HL-60/S4 treated with retinoic acid at 250 ng/mL for 4 days and 3 days (cell line): ENCODE results near the gene MYO7B.
"Not testable (repeated sequence)": the region's sequence is repeated elsewhere in the genome, so short reads cannot be mapped to it uniquely, and the experiment has no call there.

ENCODE experiments used
- in situ Hi-C: fragments of 300-500 bp; cut with MboI; formaldehyde crosslinking; loops from 2 replicates; pipeline ENCODE4 v1.7.0; 2022; ENCODE audit warnings: low sequenced_read_pairs

Gene MYO7B

DNA sequence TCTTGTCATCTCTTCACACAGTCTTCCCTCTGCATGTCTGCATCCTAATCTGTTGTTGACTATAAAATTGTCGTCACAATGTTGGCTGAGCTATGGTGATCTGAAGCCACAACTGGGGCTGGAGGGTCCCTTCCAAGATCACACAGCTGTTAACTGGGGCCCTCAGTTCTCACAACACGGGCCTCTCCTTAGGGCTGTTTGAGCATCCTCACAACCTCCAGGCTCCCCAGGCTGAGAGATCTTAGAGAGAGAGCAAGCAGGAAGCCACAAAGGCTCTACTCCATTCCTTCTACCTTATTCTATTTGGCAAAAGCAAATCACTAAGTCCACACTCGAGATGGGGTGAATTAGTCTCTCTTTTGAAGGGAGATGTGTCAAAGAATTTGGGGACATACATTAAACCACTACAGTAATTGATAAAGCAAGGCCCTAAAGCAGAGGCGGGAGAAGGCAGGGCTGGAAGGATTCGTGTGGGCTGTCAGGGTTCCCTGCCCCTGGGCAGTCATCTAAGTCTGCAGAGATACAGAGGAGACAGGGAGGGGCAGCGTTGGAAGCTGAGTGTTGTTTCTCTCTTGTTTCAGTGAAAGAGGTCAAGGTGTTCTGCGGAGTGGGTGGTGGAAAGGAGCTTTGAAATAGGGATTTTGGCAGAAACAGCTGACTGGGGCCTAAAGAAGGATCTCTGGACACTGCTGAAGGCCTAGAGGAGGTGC is 15.9 kb downstream of the MYO7B start:
- in situ Hi-C loops = no loop called here

DNA sequence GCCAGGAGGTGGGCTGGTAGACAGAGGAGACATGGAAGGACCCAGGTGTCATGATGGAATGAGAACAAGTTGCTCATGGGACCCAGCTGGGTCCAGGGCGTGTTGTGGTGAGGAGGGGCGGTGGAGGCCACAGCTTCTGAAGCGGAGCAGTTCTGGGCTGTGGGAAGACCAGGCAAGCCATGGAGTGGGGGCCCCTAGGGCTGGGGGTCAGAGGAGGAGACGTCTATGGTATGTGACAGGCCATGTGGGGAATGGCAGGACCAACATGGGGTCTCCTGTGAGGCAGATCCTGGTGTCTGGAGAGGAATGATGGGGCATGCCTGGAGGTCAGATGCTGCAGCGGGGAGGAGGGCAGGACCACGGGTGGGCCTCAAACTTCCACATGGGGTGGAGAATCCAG is 16.9 kb downstream of the MYO7B start:
- in situ Hi-C loops = no loop called here

DNA sequence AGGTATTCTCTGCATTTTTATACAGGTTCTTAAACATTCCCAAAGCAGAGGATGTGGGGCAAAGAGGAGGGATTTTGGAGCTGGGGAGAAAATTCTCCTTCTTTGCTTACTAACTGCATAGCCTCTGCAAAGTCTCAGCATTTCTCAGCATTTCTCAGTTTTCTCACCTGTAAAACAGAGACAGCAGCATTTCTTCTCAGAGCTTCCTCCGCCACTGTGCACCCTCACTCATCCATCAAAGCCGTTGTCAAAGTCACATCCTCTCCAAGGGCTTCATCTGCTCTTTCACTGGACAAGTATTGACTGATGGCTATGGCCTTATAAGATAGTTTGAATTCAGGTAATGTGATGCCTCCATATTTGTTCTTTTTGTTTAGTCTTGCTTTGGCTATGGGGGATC is 17.4 kb downstream of the MYO7B start:
- in situ Hi-C loops = no loop called here

DNA sequence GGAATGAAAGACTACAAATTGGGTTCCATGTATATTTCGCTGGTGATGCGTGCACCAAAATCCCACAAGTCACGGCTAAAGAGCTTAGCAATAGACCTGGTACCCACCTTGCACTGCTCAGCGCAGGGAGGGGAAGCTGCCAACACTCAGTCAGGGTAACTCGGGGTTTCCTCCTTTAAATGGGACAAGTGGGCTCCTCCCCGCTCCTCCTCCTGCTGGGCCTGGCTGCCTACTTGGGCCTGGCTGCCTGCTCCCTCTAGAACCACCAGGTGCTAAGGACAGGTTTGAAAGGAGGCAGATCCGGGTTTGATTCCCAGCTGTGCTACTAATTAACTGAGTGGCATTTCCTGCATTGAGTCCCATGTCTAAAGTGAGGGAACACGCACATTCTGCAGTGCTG is 23.4 kb downstream of the MYO7B start:
- in situ Hi-C loops = no loop called here

DNA sequence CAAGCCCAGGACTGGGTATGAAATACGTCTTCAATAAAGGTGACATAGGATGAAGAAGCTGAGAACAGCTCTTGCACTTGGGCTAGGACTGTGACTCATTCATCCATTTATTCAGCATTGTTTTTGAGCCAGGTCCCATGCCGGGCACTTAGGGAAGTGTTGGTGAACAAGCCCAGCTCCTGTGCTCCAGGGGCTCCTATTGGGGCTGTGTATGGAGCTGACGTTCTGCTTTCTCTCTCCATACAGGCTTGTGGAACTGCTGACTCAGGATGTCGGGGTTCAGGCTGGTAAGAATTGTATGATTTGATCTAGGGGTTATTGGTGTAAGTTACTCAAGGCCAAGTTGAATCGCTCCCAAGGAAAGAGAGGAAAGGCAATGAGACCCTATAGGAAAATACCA is 24.0 kb downstream of the MYO7B start:
- in situ Hi-C loops = no loop called here

DNA sequence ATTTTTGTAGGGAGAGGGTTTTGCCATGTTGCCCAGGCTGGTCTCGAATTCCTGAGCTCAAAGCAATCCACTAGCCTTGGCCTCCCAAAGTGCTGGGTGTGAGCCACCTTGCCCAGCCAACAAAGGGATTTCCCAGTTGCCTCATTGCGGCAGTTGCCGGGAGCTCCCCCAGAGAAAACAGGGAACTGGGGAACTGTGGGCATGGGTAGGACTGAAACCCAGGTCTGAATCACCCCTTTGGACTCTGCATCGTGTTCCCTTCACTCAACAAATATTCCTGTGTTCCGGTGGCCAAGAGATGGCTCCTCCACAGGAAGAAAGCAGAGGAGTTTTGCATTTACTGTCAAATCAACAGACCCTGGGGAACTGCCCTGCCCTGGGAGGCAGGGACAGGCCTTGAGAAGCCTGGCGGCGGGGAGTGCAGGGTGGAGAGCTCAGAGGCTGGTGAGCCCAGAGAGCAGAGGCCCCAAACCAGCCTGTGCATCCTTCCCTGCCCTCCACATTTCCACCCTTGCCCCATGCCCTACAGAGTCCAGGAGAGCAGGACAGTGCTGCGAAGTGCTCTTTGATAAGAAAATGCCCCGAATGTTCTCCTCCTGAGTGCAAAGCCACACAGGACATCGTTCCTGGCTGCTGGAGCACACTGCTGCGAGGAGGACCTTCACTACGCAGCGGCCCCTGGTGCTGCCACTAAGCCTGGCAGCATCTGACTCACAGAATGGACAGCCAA is 24.9 kb downstream of the MYO7B start:
- in situ Hi-C loops = no loop called here

DNA sequence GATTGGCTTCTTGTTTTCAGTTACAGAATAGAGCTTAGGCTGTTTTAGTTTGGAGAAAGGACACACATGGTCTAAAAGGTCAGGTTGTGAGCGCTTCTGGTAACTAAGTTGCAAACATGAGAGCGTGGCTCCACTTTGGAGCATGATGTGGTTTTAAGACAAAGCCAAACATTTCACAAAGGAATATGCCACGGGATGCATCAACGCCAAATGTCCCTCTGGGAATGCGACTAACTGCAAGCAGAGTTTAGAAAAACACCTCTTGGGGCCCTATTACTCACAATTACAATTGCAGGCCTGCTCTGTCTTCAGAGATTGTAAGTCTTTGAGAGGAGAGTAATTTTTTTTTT is 25.4 kb downstream of the MYO7B start:
- in situ Hi-C loops = no loop called here

DNA sequence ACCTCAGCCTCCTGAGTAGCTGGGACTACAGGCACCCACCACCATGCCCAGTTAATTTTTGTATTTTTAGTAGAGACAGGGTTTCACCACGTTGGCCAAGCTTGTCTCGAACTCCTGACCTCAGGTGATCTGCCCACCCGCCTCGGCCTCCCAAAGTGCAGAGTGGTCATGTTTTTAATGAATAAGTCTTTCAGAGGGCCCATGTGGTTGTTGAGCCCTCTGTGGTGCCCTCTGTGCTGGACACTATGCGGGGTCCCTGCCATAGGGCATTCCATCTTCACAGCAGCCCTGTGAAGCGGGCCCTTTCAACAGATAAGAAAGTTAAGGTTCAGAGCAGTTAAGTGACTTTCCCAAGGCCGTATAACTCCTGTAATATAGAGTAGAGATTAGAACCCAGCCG is 25.9 kb downstream of the MYO7B start:
- in situ Hi-C loops = no loop called here

DNA sequence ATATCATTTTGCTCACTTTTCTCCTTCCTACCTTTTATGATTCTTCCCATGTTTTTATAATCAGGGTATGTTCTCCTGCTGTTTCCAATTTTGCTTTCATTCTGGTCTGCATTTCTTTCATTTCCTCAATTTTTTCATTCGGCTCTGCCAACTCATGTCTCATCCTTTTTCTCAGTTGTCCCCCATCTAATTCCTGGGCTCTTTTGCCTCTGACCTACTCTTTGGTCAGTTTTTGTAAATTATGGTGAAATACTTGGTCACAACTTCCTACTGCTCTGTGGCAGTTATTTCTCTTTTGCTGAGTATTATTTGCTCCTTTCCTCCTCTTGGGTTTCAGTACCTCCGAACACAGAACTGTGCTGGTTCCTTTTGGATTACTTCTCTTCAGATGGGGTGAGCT is 27.5 kb downstream of the MYO7B start:
- in situ Hi-C loops = no loop called here

DNA sequence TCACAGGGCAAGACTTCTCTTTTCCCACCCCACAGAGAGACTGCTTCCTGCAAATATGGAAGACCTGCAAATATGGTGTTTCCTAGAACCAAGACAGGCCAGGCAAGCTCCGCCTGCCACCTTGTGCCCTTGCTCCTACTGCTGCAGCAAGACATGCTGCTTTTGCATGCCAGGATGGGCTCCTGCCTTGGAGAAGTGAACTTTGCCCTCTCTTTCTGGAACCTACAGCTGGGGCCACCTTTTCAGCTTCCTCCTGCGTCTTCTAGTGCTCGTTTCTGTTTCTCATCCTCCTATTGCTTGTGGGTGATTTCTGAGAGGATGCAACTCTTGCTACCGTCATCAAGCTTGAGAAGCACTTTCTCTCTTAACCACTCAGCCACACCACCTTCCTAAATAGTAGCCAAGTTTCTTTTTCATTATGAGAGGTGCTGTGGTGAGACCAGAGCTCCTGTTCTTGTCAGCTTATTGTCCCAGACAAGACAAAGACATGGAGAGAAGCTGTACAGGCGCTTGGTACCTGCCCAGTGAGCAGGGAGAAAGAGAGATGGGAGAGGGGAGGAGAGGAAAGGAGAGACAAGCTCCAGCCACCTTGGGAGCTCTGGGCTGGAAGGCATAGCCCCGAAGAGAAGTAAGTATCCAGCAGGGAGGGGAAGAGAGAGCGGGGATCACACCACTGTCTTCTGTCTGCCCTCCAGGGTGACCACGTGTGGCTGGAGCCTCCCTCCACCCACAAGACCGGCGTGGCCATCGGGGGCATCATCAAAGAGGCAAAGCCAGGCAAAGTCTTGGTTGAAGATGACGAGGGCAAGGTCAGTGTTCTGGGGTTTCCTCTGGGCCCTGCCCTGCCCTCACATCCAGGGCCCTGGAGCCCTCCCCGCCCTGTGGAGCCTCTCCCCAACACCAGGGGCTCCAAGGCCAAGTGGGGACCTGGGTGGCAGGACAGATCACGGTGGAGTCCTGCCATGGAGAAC is 28.3 kb downstream of the MYO7B start:
- in situ Hi-C loops = no loop called here

DNA sequence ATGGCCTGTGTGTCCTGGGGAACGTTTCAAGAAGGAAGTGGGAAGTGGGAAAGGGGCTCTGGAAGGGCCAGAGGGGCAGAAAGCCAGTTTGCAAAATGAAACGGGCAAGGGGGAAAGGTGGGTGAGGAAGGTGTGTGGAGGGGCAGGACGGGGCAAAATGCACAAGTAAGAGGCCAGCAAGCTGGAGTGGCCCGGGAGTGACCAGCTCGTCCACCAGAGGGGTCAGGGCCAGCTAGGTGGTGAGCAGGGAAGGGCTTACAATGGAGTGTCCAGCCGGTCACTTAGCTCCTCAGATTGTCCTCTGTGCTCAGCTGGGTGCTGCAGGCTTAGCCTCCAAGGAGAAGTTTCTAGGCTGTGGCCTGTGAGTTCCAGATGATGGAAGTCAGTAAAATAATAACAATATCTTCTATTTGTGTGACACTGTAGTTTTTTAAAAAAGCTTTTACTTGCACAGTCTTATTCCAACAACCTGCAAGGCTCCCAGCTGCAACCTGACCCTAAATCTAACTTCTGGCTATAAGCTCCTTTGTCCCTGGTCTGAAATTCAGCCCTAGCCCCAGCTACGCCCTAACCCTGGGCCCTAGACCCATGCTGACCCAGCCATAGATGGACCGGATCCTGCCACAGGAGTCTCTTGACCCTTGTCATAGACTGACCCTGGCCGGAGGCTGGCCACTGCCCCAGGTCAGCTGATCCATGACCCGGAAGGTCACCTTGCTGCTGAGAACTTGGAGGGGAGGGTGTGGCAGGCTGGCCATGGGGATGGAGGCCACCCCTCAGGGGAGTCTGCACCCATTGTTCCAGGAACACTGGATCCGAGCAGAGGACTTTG is 29.2 kb downstream of the MYO7B start:
- in situ Hi-C loops = no loop called here

DNA sequence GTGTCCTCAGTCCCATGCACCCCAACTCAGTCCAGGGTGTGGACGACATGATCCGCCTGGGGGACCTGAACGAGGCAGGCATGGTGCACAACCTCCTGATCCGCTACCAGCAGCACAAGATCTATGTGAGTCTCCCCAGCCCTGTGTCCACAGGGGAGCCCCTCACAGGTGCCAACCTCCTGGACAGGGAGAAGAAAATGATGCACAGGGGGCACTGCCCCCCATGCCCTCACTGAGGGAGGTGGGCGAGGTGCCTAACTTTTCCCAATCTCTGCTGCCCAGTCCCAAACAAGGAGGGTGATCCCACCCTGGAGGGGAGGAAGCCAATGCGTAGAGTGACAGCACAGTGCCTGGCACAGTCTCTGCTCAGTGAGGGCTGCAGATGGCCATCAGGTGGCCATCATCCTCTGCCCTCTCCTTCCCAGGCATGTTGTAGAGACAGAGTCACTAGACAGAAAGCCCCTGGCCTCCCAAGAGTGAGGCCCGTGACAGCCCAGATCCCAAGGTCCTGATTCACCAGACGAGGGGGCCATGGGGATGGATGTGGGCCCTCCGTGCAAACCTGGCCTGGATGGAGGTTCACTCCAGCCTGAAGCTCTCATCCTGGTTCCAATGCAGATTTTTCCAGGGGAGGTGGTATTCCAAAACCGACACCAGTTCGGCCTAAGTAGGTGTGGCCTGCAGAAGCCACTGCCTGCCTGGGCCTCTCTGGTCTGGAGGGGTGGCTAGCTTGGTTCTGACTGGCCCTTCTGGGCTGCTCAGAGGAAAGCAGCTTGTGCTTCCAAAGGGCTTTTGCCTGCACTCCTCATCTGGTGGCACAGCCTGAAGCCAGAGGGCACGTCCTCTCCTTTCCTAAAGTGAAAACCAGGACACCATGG is 30.0 kb downstream of the MYO7B start:
- in situ Hi-C loops = no loop called here

DNA sequence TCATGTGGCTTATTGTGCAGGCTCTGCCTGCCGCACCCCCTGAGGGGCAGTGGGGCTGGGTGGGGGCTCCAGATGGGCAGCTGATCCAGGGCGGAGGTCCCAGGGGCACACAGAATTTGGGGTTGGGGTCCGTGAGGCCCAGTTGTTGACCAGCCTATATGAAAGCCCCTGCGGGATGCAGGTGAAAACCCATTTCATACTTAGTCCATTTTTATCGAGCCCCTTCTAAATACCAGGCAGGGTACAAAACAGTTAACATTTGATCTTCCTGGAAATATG is 30.6 kb downstream of the MYO7B start:
- in situ Hi-C loops = no loop called here

DNA sequence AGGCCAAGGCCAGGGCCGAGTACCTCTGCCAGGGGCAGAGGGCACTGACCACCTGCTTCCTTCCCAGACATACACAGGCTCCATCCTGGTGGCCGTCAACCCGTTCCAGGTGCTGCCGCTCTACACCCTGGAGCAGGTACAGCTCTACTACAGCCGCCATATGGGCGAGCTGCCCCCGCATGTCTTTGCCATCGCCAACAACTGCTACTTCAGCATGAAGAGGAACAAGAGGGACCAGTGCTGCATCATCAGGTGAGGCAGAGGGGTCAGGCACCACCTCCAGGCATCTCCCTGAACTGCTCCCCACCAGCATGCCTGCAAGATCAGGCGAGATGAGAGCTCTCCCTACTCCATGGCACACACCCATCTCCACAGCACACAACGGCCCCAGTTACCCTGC is 31.1 kb downstream of the MYO7B start:
- in situ Hi-C loops = no loop called here

DNA sequence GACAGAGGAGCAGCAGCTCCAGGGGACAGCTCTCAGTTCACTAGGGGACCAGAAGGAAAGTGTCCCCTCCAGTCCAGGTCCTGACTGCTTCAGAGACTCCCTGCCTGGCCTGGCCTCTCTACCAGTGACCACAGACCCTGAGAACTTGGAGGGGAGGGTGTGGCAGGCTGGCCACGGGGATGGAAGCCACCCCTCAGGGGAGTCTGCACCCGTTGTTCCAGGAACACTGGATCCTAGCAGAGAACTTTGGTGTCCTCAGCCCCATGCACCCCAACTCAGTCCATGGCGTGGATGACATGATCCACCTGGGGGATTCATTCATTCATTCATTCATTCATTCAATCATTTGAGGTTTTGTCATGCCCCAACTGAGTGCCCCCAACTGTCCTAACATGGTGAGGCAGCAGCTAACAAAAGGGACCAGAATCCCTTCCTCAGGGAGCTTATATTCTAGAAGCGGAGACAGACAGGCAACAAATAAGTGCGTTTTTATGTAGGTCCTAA is 31.9 kb downstream of the MYO7B start:
- in situ Hi-C loops = no loop called here

DNA sequence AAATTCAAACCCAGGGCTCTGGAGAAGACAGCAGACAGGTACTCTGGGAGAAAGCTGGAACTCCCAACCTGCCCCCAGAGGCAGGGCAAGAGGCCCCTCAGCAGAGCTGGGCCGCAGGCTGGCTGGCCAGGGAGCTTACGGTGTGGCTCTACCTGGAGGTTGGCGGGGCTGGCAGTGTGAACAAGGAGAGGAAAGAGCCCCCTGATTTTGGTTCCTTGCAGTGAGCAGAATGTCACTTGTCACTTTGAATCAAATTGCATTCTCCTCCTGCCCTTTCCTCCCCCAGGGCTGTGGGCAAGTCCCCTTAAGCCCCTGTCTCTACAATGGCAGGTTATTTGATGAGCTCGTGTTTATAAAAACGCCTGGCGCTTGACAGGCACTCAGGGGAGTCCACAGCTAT is 32.6 kb downstream of the MYO7B start:
- in situ Hi-C loops = no loop called here

DNA sequence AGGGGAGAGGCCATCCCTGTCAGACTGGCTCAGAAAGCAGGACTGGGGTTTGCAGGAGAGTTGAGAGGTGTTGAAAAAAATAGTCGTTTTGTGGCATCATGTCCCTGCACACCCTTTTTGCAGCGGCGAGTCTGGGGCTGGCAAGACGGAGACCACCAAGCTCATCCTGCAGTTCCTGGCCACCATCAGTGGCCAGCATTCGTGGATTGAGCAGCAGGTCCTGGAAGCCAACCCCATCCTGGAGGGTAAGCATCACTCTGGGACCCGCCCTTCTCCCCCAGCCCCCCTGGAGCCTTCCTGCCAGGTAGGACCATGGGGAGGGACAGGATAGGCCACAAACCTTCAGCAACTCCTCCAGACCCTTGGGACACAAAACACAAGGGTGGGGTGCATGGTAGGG is 34.2 kb downstream of the MYO7B start:
- in situ Hi-C loops = no loop called here

DNA sequence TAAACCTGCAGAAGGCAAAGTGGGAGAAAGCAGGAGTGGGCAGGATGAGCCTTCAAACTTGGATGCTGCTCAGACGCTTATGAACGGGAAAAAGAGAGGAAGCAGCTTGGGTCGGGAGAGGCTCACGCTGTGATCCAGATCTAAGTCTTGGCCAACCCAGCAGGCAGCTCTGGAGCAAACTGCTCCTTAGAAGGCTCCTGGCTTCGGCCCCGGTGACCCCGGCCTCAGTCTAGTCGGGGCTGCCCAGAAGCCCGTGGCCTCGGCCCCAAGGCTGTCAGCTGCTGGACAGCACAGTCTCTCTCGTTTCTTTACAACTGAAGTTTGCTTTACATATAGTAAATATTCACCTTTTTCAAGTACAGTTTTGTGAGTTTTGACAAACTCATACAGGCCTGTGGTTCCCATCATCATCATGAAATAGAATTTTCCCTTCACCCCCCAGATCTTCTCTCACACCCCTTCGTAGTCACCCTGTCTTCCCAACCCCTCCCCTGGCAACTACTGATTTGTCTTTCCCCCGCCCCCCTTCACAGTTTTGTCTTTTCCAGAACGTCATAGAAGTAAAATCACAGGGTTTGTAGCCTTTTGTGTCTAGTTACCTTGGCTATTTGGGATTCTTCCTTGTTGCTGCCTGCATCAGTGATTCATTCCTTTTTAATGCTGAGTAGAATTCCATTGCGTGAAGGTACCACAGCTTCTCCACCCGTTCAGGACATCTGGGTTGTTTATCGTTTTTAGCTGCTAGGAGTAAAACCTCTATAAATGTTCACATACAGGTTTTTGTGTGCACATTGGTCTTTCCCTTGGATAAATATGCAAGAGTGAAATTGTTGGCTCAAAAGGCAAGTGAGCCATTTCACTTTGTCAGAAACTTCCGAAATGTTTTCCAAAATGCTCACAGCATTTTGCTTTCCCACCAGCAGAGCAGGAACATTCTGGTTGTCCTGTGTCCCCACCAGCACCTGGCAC is 35.1 kb downstream of the MYO7B start:
- in situ Hi-C loops = no loop called here

DNA sequence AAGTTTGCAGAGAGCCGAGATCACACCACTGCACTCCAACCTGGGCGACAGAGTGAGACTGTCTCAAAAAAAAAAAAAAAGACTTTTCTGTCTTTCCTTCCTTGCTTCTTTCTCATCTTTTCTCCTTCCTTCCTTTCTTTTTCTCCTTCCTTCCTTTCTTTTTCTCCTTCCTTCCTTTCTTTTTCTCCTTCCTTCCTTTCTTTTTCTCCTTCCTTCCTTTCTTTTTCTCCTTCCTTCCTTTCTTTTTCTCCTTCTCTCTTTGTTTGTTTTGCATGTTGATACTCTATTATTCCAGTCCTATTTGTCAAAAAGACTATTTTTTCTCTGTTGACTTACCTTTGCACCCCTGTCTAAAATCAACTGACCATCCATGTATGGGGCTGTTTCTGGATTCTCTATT is 36.9 kb downstream of the MYO7B start:
- in situ Hi-C loops = not testable (repeated sequence)
